Measurements from ENCODE around the gene PSMD5.

Gene PSMD5

DNA sequence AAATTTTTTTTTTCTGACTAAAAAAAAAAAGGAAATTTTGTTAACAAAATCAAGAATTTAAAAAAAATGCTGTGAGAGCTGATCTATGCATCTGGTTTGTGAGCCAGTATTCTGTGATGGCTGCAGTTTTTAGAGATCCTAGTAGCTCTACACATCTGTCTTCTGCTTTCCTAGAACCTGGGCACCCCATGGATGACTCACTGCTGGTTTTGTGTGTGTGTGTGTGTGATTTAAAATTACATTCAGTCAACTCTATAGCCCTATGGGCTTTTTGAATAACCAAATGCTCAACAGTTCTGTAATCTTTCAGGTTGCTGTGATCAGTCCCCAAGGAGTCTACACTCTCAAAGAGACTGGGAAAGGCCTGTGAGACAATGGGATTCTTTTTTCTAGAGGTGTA is 2.5 kb upstream of the PSMD5 start:
- no peak overlapping the region for H3K27ac ChIP-seq (ENCODE audit: low read depth in 2 of 2, low read length in 2 of 2)
- peaks cover 2 to 13% of the 10 kb centered on the region in 2 donors for H3K4me1 ChIP-seq (ENCODE audit: control insufficient read depth in 2 of 2, insufficient read depth in 2 of 2, low read length in 2 of 2)
- H3K4me3 ChIP-seq (ENCODE audit: low read length in 2 of 2): no peak overlapping the region
- H3K36me3 ChIP-seq (ENCODE audit: control insufficient read depth in 2 of 2, insufficient read depth in 2 of 2, low read length in 2 of 2): no peaks in the 10 kb centered on the region
- no peak overlapping the region for H3K9ac ChIP-seq (ENCODE audit: low read depth in 1 of 2, low read length in 2 of 2)
- no peaks in the 10 kb centered on the region for H3K9me3 ChIP-seq (ENCODE audit: control insufficient read depth in 2 of 2, low read length in 2 of 2)
- H3K27me3 ChIP-seq (ENCODE audit: control insufficient read depth in 2 of 2, insufficient read depth in 2 of 2, low read length in 2 of 2): no peaks in the 10 kb centered on the region

DNA sequence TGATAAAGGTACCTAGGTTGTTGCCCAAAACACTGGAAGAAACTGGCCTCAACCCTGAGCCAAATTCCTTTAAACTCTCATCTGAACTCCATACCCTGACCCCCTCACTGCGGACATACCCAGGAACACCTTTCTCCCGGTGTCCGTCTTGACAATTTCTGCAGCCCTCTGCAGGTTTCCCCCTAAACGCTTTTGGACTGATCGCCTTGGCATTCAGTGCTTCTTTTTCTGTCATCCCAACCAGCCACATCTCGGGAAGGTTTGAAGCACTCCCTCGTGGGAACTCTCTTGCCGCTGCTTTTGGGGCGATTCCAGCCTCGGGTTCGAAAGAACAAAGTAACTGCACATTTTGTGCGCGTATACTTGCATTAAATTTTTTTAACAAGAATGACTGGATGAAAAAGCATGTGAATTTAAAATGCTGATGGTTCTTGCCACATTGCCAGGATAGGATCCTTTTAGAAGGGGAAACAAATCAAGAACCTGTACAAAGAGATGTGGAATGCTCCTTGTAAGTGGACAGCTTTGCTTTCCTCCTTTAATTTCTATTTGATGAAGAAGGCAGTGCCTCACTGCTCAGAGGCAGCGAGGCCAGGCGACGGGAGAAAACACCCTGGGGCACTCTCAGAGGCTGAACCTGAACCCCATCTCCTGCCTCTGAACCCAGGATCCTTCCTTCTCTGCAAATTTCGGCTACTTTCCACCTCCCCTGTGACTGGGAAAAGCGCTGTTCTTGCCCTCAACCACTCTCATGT is 615 bp downstream of the PSMD5 start:
- Histone ChIP-seq H3K9ac (ENCODE audit: low read depth in 1 of 2, low read length in 2 of 2) (peak overlapping the region; percentile 74 to 97), H3K9me3 (ENCODE audit: control insufficient read depth in 2 of 2, low read length in 2 of 2) (no peaks in the 10 kb centered on the region), H3K27me3 (ENCODE audit: control insufficient read depth in 2 of 2, insufficient read depth in 2 of 2, low read length in 2 of 2) (no peaks in the 10 kb centered on the region), H3K4me3 (ENCODE audit: low read length in 2 of 2) (peak overlapping the region; percentile 70 to 98), H3K27ac (ENCODE audit: low read depth in 2 of 2, low read length in 2 of 2) (peak overlapping the region; percentile 89 to 94), H3K4me1 (ENCODE audit: control insufficient read depth in 2 of 2, insufficient read depth in 2 of 2, low read length in 2 of 2) (peaks cover 2 to 13% of the 10 kb centered on the region in 2 donors), H3K36me3 (ENCODE audit: control insufficient read depth in 2 of 2, insufficient read depth in 2 of 2, low read length in 2 of 2) (peaks cover 0 to 5% of the 10 kb centered on the region in 2 donors)

DNA sequence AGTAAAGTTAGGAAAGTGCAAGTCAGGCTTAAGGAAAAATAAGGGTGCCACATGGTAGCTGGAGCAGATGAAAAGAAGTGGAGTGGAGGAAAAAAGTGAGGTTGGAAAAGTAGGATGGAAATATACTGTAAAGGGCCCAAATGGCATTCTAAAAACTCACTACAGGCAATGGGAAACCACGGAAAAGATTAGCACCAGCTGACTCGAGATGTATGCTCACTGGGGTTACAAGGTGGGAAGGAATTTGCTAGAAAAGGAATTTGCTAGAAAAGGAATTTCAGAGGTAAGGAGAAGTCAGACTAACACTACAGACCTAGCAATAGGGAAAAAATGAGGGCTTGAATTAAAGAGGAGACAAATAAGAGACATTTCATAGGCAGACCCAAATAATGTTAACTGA is 3.6 kb downstream of the PSMD5 start:
- no peak overlapping the region for H3K9ac ChIP-seq (ENCODE audit: low read depth in 1 of 2, low read length in 2 of 2)

GRCh38 chr9:120837921-120838320 is 4.8 kb downstream of the PSMD5 start:
- Histone ChIP-seq H3K9me3 (ENCODE audit: control insufficient read depth in 2 of 2, low read length in 2 of 2) (no peaks in the 10 kb centered on the region), H3K4me1 (ENCODE audit: control insufficient read depth in 2 of 2, insufficient read depth in 2 of 2, low read length in 2 of 2) (peaks cover 0 to 6% of the 10 kb centered on the region in 2 donors), H3K36me3 (ENCODE audit: control insufficient read depth in 2 of 2, insufficient read depth in 2 of 2, low read length in 2 of 2) (peaks cover 6 to 7% of the 10 kb centered on the region in 2 donors), H3K27ac (ENCODE audit: low read depth in 2 of 2, low read length in 2 of 2) (no peak overlapping the region), H3K27me3 (ENCODE audit: control insufficient read depth in 2 of 2, insufficient read depth in 2 of 2, low read length in 2 of 2) (no peaks in the 10 kb centered on the region), H3K9ac (ENCODE audit: low read depth in 1 of 2, low read length in 2 of 2) (no peak overlapping the region), H3K4me3 (ENCODE audit: low read length in 2 of 2) (no peak overlapping the region)

More for the DNA sequence above, 3.6 kb downstream of the PSMD5 start:
- Histone ChIP-seq H3K4me3 (ENCODE audit: low read length in 2 of 2) (no peak overlapping the region), H3K9me3 (ENCODE audit: control insufficient read depth in 2 of 2, low read length in 2 of 2) (no peaks in the 10 kb centered on the region), H3K4me1 (ENCODE audit: control insufficient read depth in 2 of 2, insufficient read depth in 2 of 2, low read length in 2 of 2) (peaks cover 2 to 10% of the 10 kb centered on the region in 2 donors), H3K27me3 (ENCODE audit: control insufficient read depth in 2 of 2, insufficient read depth in 2 of 2, low read length in 2 of 2) (no peaks in the 10 kb centered on the region), H3K36me3 (ENCODE audit: control insufficient read depth in 2 of 2, insufficient read depth in 2 of 2, low read length in 2 of 2) (peaks cover 0 to 7% of the 10 kb centered on the region in 2 donors), H3K27ac (ENCODE audit: low read depth in 2 of 2, low read length in 2 of 2) (no peak overlapping the region)

DNA sequence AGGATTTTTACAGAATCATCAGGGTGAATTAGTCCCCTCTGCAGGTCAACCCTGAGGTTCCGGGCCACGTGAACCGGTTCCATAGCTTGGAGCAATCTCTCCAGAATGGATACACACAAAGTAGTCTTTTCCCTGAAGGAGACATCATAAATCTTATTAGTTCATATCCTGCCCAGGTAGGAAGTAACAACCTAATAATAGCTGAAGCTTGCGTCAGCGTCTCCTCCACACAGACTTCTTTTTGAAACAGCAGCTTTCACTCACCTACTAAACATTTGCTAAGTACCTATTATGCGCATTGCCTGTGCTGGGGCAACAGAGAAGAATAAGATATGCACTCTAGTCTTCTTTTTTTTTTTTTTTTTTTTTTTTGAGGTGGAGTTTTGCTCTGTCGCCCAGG is 9.4 kb downstream of the PSMD5 start:
- no peaks in the 10 kb centered on the region for H3K4me1 ChIP-seq (ENCODE audit: control insufficient read depth in 2 of 2, insufficient read depth in 2 of 2, low read length in 2 of 2)
- no peak overlapping the region for H3K27ac ChIP-seq (ENCODE audit: low read depth in 2 of 2, low read length in 2 of 2)
- H3K27me3 ChIP-seq (ENCODE audit: control insufficient read depth in 2 of 2, insufficient read depth in 2 of 2, low read length in 2 of 2): no peaks in the 10 kb centered on the region
- H3K4me3 ChIP-seq (ENCODE audit: low read length in 2 of 2): no peak overlapping the region
- peaks cover 15 to 38% of the 10 kb centered on the region in 2 donors for H3K36me3 ChIP-seq (ENCODE audit: control insufficient read depth in 2 of 2, insufficient read depth in 2 of 2, low read length in 2 of 2)
- H3K9ac ChIP-seq (ENCODE audit: low read depth in 1 of 2, low read length in 2 of 2): no peak overlapping the region
- H3K9me3 ChIP-seq (ENCODE audit: control insufficient read depth in 2 of 2, low read length in 2 of 2): no peaks in the 10 kb centered on the region

DNA sequence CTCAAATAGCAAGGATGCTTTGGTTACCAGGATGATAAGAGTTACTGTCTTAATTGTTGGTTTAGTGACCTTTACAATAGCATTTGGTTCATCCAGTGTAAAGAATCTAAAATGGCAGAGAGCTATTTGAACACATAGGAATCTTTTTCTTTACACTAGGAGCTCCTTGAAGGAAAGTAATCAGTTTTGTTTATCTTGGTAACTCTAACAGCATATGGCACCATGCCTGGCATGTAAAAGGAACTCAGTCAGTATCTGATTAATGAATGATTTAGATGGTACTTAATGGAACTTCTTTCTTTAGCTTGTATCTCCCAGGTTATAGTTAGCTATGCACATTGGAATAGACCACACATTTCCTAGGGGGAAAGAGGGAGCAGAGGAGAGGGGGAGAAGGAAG is 9.9 kb downstream of the PSMD5 start:
- H3K9ac ChIP-seq (ENCODE audit: low read depth in 1 of 2, low read length in 2 of 2): no peak overlapping the region
- no peak overlapping the region for H3K27ac ChIP-seq (ENCODE audit: low read depth in 2 of 2, low read length in 2 of 2)
- H3K27me3 ChIP-seq (ENCODE audit: control insufficient read depth in 2 of 2, insufficient read depth in 2 of 2, low read length in 2 of 2): no peaks in the 10 kb centered on the region
- H3K36me3 ChIP-seq (ENCODE audit: control insufficient read depth in 2 of 2, insufficient read depth in 2 of 2, low read length in 2 of 2): peaks cover 15 to 38% of the 10 kb centered on the region in 2 donors
- no peaks in the 10 kb centered on the region for H3K9me3 ChIP-seq (ENCODE audit: control insufficient read depth in 2 of 2, low read length in 2 of 2)
- no peak overlapping the region for H3K4me3 ChIP-seq (ENCODE audit: low read length in 2 of 2)
- H3K4me1 ChIP-seq (ENCODE audit: control insufficient read depth in 2 of 2, insufficient read depth in 2 of 2, low read length in 2 of 2): no peaks in the 10 kb centered on the region

- H3K36me3 ChIP-seq (ENCODE audit: control insufficient read depth in 2 of 2, insufficient read depth in 2 of 2, low read length in 2 of 2): peaks cover 21 to 38% of the 10 kb centered on the region in 2 donors
- no peak overlapping the region for H3K27ac ChIP-seq (ENCODE audit: low read depth in 2 of 2, low read length in 2 of 2)
- H3K4me3 ChIP-seq (ENCODE audit: low read length in 2 of 2): no peak overlapping the region
- H3K9ac ChIP-seq (ENCODE audit: low read depth in 1 of 2, low read length in 2 of 2): no peak overlapping the region
- H3K9me3 ChIP-seq (ENCODE audit: control insufficient read depth in 2 of 2, low read length in 2 of 2): no peaks in the 10 kb centered on the region
- no peaks in the 10 kb centered on the region for H3K4me1 ChIP-seq (ENCODE audit: control insufficient read depth in 2 of 2, insufficient read depth in 2 of 2, low read length in 2 of 2)
- no peaks in the 10 kb centered on the region for H3K27me3 ChIP-seq (ENCODE audit: control insufficient read depth in 2 of 2, insufficient read depth in 2 of 2, low read length in 2 of 2)
Measured at GRCh38 chr9:120830865-120831264, 11.9 kb downstream of the PSMD5 start.

- H3K36me3 ChIP-seq (ENCODE audit: control insufficient read depth in 2 of 2, insufficient read depth in 2 of 2, low read length in 2 of 2): peaks cover 21 to 38% of the 10 kb centered on the region in 2 donors
- no peaks in the 10 kb centered on the region for H3K9me3 ChIP-seq (ENCODE audit: control insufficient read depth in 2 of 2, low read length in 2 of 2)
- no peaks in the 10 kb centered on the region for H3K4me1 ChIP-seq (ENCODE audit: control insufficient read depth in 2 of 2, insufficient read depth in 2 of 2, low read length in 2 of 2)
- H3K27me3 ChIP-seq (ENCODE audit: control insufficient read depth in 2 of 2, insufficient read depth in 2 of 2, low read length in 2 of 2): no peaks in the 10 kb centered on the region
- no peak overlapping the region for H3K27ac ChIP-seq (ENCODE audit: low read depth in 2 of 2, low read length in 2 of 2)
- H3K9ac ChIP-seq (ENCODE audit: low read depth in 1 of 2, low read length in 2 of 2): no peak overlapping the region
- no peak overlapping the region for H3K4me3 ChIP-seq (ENCODE audit: low read length in 2 of 2)
Measured at GRCh38 chr9:120830151-120830550, 12.6 kb downstream of the PSMD5 start.

GRCh38 chr9:120829650-120830049 is 13.1 kb downstream of the PSMD5 start:
- Histone ChIP-seq H3K9me3 (ENCODE audit: control insufficient read depth in 2 of 2, low read length in 2 of 2) (no peaks in the 10 kb centered on the region), H3K4me3 (ENCODE audit: low read length in 2 of 2) (no peak overlapping the region), H3K9ac (ENCODE audit: low read depth in 1 of 2, low read length in 2 of 2) (no peak overlapping the region), H3K27me3 (ENCODE audit: control insufficient read depth in 2 of 2, insufficient read depth in 2 of 2, low read length in 2 of 2) (no peaks in the 10 kb centered on the region), H3K4me1 (ENCODE audit: control insufficient read depth in 2 of 2, insufficient read depth in 2 of 2, low read length in 2 of 2) (no peaks in the 10 kb centered on the region), H3K27ac (ENCODE audit: low read depth in 2 of 2, low read length in 2 of 2) (no peak overlapping the region), H3K36me3 (ENCODE audit: control insufficient read depth in 2 of 2, insufficient read depth in 2 of 2, low read length in 2 of 2) (peaks cover 21 to 38% of the 10 kb centered on the region in 2 donors)

DNA sequence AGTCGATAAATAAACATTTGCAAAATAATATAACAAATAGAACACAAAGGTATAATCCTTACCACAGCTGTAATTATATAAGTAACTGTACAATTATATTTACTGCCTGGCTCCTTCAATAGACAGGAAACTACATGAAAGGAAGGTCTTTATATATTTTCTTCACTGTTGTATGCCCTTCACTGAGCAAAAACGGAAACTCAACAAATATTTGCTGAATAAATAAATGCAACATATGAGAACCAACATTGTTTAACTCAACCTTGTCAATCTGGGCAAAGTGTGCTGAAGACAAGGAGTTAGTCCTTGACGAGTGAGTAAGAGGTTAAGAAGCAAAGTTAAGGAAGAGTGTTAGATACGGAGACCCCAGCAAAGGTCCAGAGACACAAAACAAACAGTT is 22.6 kb downstream of the PSMD5 start:
- Histone ChIP-seq H3K27ac (ENCODE audit: low read depth in 2 of 2, low read length in 2 of 2) (no peak overlapping the region), H3K4me3 (ENCODE audit: low read length in 2 of 2) (no peak overlapping the region)

More for the DNA sequence above, 22.6 kb downstream of the PSMD5 start:
- Histone ChIP-seq H3K4me1 (ENCODE audit: control insufficient read depth in 2 of 2, insufficient read depth in 2 of 2, low read length in 2 of 2) (no peaks in the 10 kb centered on the region), H3K9ac (ENCODE audit: low read depth in 1 of 2, low read length in 2 of 2) (no peak overlapping the region), H3K9me3 (ENCODE audit: control insufficient read depth in 2 of 2, low read length in 2 of 2) (no peaks in the 10 kb centered on the region), H3K36me3 (ENCODE audit: control insufficient read depth in 2 of 2, insufficient read depth in 2 of 2, low read length in 2 of 2) (peaks cover 43 to 46% of the 10 kb centered on the region in 2 donors), H3K27me3 (ENCODE audit: control insufficient read depth in 2 of 2, insufficient read depth in 2 of 2, low read length in 2 of 2) (no peaks in the 10 kb centered on the region)

Measured in mucosa of rectum (tissue), 2 donors.